Eye (tissue), 1 donor: ENCODE results near the gene ME3.

Experiments
- DNase-seq: peaks from one replicate; pipeline ENCODE4 v3.0.0-alpha.2; 2015

ME3 gene

GRCh38 chr11:86692317-86692716 is 19.9 kb upstream of the ME3 start:
- DNase-seq: no peak

DNA sequence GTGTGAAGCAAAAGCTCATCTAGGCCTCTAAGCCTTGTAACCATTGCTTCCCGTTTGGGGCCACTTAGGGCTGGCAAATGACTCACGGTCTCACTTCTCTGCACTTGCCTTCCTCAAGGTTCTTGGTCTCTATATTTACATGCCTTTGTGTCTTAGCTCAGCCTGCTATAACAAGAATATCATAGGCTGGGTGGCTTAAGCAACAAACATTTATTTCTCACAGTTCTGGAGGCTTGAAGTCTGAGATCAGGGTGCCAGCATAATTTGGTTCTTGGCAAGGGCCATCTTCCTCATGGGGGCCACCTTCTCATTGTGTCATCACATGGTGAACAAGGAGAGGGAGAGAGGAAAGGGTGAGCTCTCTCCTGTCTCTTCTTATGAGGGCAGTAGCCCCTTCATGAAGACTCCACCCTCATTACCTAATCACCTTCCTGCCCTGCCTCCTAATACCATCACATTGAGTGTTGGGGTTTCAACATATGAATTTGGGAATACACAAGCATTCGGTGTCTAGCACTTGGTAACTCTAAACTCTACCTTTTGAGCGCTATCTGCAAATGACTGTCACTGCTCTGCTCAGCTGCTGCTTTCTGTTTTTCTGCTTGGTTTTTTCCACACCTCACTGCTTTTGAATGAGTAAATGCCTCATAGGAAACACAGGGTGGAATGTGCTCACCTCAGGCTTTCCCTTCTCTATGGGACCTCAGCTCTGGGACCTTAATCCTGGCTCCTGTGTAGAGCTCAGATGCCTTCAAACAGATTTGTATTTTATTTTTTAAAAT is 16.2 kb upstream of the ME3 start:
- peak; percentile 10 for DNase-seq

- DNase-seq: peak; percentile 40
These were observed 14.9 kb upstream of the ME3 start for GRCh38 chr11:86687185-86687778.

DNA sequence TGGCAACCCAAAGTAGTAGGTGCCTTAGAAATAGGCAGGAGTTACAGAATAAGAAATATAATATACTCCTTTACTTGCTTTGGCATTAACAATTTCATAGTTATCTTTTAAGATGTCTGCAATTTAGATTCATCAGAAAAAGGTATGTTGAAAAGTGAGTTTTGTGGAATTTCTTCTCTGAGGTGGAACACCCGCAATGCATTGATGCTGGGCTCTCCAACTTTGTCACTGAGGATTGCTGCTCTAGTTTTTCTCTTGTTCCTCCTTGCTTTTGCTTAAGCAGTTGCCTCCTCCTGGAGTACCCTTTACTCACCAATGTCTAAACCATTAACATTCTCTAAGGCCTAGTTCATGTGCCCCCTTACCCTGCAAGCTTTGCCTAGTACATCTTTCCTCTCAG is 14.1 kb upstream of the ME3 start:
- DNase-seq: no peak

DNA sequence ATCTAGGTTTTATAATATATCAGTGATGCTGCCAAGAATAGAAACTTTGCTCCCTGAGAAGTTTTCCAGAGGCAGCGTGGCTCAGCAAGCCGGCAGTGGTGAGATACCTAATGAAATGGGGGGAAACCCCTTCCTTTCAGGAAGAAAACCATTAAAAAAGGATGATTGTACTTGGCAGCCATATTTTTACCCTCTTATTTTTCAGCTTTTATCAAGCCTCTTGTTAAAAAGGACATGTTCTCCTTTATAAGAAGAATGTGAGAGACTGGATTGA is 9.0 kb upstream of the ME3 start:
- peak; percentile 20 for DNase-seq

DNA sequence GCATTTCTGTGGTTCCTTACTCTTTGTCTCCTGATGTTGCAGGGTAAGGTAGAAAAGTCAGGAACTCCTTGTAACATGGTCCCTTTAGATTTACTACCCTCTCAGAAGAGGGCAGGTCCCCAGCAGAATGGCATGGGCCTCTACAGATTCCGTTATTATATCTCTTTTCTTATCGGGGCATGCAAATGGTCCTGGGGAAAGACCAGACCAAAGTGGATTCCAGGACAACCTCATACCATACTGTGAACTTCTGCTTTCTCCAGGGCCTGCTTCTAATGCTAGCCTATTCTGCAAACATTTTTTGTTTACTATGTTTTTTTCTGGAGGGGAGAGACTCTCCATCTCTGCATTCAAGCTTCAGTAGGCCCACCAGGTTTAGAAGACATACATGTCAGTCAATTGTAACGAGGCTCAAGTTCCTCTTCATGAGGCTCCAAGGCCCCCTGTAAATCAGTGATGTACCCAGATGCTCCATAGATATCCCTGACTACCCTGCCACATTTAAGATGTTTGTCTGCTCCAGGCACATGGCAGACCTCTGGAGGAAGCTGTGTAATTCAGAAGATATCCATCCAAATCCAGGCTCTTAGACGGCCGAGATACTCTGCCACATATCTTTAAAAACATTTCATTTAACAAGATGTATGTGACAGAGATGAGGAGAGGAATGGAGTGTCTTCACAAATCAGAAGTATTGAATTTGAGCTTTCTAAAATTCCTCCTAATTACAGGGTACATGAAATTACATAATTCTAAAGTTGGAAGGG is 8.5 kb upstream of the ME3 start:
- no peak for DNase-seq

GRCh38 chr11:86678823-86679222 is 6.4 kb upstream of the ME3 start:
- peak; percentile 76 for DNase-seq

DNA sequence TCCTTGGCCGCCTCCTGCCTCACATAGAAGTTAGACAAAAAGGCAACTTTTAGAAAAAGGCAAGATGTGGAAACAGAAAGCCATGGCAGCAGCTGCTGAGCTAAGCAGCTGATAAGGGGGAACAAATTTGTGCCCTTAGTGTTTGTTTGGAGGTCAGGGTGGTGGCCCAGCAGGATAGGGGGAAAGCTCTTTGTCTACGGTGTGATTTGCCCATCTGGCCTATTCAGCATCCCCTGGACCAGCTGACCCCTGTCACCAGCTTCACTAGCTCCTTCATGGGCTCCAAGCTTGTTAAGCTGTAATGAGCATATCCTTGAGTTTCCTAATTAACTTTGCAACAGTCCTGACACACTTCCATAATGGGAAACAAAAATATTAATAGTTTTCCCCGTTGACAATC is 5.9 kb upstream of the ME3 start:
- DNase-seq: peak; percentile 92

GRCh38 chr11:86676533-86677154 is 4.2 kb upstream of the ME3 start:
- DNase-seq: peak; percentile 43

- no peak for DNase-seq
These were observed 3.6 kb upstream of the ME3 start for GRCh38 chr11:86676010-86676409.

DNA sequence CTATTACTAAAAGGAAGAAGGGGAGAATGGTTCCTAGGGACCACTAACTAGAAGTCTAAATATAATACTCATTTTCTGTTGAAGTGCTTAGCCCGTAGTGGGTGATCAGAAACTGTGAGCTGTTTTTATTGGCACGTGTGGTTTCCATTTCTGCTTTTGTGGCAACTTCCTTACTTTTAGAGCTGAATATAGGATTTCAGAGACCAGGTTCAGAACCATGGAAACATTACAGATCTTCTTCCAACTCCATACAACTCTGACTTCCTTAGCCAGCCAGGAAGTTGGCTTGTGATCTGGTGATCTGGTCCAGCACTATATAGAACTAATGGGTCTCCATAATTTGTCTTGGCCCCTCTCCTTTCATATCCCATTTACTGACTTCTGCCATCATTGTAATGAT is 2.6 kb upstream of the ME3 start:
- DNase-seq: no peak

DNA sequence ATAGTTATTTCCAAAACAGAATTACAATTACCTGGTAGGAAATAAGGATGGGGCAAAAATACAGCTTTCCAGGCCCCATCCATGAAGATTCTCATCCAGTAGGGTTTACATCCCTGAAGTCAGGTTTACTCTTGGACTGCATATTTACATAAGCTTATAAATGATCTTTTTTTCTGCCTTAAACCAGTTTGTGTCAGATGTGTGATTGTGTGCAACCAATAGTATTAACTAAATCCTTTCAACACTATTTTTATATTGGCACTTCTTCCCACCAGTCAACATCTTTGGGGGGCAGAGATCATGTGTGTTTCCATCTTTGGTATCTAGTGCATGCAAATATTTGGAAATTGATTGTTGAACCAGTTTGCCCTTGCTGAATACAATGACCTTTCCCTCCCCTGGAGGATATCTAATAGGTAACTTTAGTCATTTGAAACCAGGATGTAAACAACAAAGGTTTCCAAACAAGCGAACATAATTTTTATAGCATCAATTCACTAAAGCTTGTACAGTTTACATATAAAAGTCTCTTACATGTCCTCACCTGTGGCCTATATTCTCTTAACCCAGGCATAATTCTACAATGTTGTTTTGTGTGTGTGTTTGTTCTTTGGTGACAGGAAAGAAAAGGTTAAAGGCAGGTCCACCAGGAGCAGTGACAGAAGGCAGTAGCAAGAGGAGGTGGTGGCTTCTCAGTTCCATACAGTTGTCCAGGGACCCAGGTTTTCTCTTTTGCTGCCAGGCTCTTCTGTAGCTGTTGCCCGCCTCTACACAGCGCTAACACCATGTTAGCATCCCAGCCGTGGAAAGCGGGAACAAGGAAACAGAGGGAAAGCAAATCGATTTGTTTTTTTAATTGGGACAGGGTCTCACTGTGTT is 1.7 kb upstream of the ME3 start:
- no peak for DNase-seq

GRCh38 chr11:86673055-86673843 is 833 bp upstream of the ME3 start:
- DNase-seq: peak; percentile 10

- DNase-seq: peak; percentile 82
These were observed 847 bp downstream of the ME3 start for GRCh38 chr11:86671531-86672006.

- DNase-seq: peak; percentile 56
These were observed 1.5 kb downstream of the ME3 start for GRCh38 chr11:86670911-86671310.

DNA sequence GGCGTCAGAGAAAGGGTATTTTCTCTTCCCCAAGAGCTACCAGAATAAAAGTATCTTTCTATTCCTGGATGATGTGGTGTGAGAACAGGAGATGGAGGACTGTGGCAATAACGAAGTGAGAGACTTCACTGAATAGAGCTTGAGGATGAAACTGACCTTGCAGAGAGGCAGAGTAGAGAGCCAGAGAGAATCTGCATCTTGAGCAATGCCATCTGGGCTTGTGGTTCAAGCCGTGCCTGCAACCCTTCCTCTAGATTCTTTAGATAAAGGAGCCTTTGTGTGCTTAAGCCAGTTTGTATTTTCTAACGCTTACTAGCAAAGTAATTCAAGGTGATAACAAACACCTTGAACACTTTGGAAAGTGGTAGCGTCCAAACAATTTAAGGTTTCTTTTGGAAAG is 2.2 kb downstream of the ME3 start:
- peak; percentile 39 for DNase-seq

DNA sequence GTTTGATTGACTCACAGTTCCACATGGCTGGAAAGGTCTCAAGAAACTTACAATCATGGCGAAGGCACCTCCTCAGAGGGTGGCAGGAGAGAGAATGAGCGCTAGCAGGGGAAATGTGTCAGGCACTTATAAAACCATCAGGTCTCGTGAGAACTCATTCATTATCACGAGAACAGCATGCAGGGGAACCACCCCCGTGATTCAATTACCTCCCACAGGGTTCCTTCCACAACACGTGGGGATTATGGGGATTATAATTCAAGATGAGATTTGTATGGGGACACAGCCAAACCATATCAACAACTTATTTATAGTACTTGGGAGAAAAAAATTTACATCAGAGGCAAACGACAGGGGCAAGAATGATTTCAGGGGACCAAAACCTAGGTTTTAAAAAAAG is 3.0 kb downstream of the ME3 start:
- DNase-seq: peak; percentile 19

GRCh38 chr11:86668929-86669328 is 3.5 kb downstream of the ME3 start:
- no peak for DNase-seq

GRCh38 chr11:86666193-86666592 is 6.2 kb downstream of the ME3 start:
- DNase-seq: no peak

GRCh38 chr11:86664930-86665329 is 7.5 kb downstream of the ME3 start:
- DNase-seq: no peak

GRCh38 chr11:86663761-86664160 is 8.7 kb downstream of the ME3 start:
- DNase-seq: no peak

DNA sequence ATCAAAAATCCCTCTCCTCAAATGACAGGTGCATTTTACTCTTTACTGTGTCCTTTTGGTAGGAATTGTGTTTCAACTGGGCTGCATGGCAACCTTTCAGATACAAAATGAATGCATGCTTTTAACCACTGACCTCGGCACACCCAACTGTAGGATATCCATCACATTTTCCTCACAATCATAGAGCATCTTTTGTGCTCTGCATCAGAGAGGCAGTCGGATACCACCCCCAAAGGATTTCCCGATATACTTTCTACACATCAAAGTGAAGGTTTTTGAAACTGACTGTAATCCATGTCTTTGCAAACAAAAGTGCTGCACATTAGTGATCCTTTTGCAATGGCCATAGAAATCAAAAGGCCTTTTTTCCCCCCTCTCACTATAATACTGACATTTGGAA is 9.1 kb downstream of the ME3 start:
- no peak for DNase-seq
